ENCODE results near the gene DLG4. TPM values are rescaled to one million over a fixed set of nuclear protein-coding genes. Genes with fewer than 3 reads are reported as not detected.
A peak's percentile ranks its signal among the peaks of the same experiment; 100 is the strongest.

DLG4 gene
- polyA plus RNA-seq, 1 experiment: 10.2 TPM

GRCh38 chr17:7218758-7219157, 878 bp downstream of the DLG4 start:
- ChIA-PET CTCF (interaction anchor here (2.1 kb wide), 1 partner anchor 173 kb away, joined by 10 read pairs; no protein-coding TSS in a partner anchor), POLR2A (interaction anchor here (0.7 to 4.2 kb wide), 2 partner anchors 15 to 136 kb away, joined by 3 to 42 read pairs; partner anchors contain the start of genes DVL2 and TMEM95)
- no peaks in the 10 kb centered on the region; the same call in 1 of the 2 replicates for H3K9me3 ChIP-seq (ENCODE audit: control insufficient read depth, insufficient read depth, low read length)
- no peak overlapping the region for H3K27ac ChIP-seq (ENCODE audit: low read depth, low read length)
- H3K27me3 ChIP-seq (ENCODE audit: control insufficient read depth, insufficient read depth, low read length): no peaks in the 10 kb centered on the region
- no peak overlapping the region for H3K4me3 ChIP-seq (ENCODE audit: low read depth, low read length)
- DNase-seq (ENCODE audit: low read depth, low spot score): no peak
- no peak for TF ChIP-seq CTCF (IDR thresholded peaks at IDR 0.05; ENCODE audit: low read depth, low read length)

GRCh38 chr17:7218166-7218565, 1.5 kb downstream of the DLG4 start:
- ChIA-PET POLR2A (no interaction called here), CTCF (interaction anchor here (1.7 kb wide), 1 partner anchor 172 kb away, joined by 5 read pairs; no protein-coding TSS in a partner anchor)
- Histone ChIP-seq H3K4me3 (ENCODE audit: low read depth, low read length) (peak overlapping the region; percentile 72), H3K27me3 (ENCODE audit: control insufficient read depth, insufficient read depth, low read length) (no peaks in the 10 kb centered on the region), H3K27ac (ENCODE audit: low read depth, low read length) (peak overlapping the region; percentile 52), H3K9me3 (ENCODE audit: control insufficient read depth, insufficient read depth, low read length) (no peaks in the 10 kb centered on the region; the same call in 1 of the 2 replicates)
- no peak for DNase-seq (ENCODE audit: low read depth, low spot score)
- no peak for TF ChIP-seq CTCF (IDR thresholded peaks at IDR 0.05; ENCODE audit: low read depth, low read length)

- Histone ChIP-seq H3K27me3 (ENCODE audit: control insufficient read depth, insufficient read depth, low read length) (no peaks in the 10 kb centered on the region), H3K27ac (ENCODE audit: low read depth, low read length) (peak overlapping the region; percentile 52), H3K9me3 (ENCODE audit: control insufficient read depth, insufficient read depth, low read length) (no peaks in the 10 kb centered on the region; the same call in 1 of the 2 replicates), H3K4me3 (ENCODE audit: low read depth, low read length) (peak overlapping the region; percentile 72)
- ChIA-PET CTCF (interaction anchor here (0.7 to 1.7 kb wide), 2 partner anchors 25 to 171 kb away, joined by 3 to 5 read pairs; no protein-coding TSS in a partner anchor), POLR2A (no interaction called here)
- no peak for DNase-seq (ENCODE audit: low read depth, low spot score)
- no peak for TF ChIP-seq CTCF (IDR thresholded peaks at IDR 0.05; ENCODE audit: low read depth, low read length)
Measured at GRCh38 chr17:7217113-7217987, 2.3 kb downstream of the DLG4 start.

- ChIA-PET POLR2A (no interaction called here), CTCF (interaction anchor here (1.7 kb wide), 1 partner anchor 171 kb away, joined by 5 read pairs; no protein-coding TSS in a partner anchor)
Measured at GRCh38 chr17:7216242-7217112, 3.2 kb downstream of the DLG4 start.

More at GRCh38 chr17:7216242-7217112, 3.2 kb downstream of the DLG4 start:
- H3K27ac ChIP-seq (ENCODE audit: low read depth, low read length): peak overlapping the region; percentile 39
- H3K4me3 ChIP-seq (ENCODE audit: low read depth, low read length): peak overlapping the region; percentile 72
- no peak for DNase-seq (ENCODE audit: low read depth, low spot score)
- no peaks in the 10 kb centered on the region; the same call in 1 of the 2 replicates for H3K9me3 ChIP-seq (ENCODE audit: control insufficient read depth, insufficient read depth, low read length)
- no peaks in the 10 kb centered on the region for H3K27me3 ChIP-seq (ENCODE audit: control insufficient read depth, insufficient read depth, low read length)
- TF ChIP-seq CTCF (IDR thresholded peaks at IDR 0.05; ENCODE audit: low read depth, low read length): no peak
